ENCODE results near the gene KANSL1L. TPM values are rescaled to one million over a fixed set of nuclear protein-coding genes. Genes with fewer than 3 reads are reported as not detected.

KANSL1L gene
- total and polyA plus RNA-seq, 7 donors = 2.8 to 49.0 (median 32.6) TPM

DNA sequence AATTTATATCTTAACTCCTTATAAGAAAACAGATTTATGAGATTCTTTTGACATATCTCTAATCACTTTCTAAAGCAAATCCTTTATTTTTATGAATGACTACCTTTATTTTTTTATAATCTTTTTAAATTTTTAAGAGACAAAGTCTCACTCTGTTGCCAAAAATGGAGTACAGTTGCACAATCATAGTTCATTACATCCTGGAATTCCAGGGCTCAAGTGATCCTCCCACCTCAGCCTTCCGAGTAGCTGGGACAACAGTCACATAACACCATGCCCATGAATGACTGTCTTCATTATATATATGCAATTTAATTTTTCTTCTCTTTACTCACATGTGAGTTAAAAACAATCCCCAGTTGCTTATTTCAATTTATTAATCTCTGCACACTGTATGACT, 32.3 kb upstream of the KANSL1L start:
- TF ChIP-seq EP300 (IDR thresholded peaks at IDR 0.05) = no peak
- TF ChIP-seq POLR2AphosphoS5 (IDR thresholded peaks at IDR 0.05) = no peak
- TF ChIP-seq, protein P1, sequence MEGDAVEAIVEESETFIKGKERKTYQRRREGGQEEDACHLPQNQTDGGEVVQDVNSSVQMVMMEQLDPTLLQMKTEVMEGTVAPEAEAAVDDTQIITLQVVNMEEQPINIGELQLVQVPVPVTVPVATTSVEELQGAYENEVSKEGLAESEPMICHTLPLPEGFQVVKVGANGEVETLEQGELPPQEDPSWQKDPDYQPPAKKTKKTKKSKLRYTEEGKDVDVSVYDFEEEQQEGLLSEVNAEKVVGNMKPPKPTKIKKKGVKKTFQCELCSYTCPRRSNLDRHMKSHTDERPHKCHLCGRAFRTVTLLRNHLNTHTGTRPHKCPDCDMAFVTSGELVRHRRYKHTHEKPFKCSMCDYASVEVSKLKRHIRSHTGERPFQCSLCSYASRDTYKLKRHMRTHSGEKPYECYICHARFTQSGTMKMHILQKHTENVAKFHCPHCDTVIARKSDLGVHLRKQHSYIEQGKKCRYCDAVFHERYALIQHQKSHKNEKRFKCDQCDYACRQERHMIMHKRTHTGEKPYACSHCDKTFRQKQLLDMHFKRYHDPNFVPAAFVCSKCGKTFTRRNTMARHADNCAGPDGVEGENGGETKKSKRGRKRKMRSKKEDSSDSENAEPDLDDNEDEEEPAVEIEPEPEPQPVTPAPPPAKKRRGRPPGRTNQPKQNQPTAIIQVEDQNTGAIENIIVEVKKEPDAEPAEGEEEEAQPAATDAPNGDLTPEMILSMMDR (IDR thresholded peaks at IDR 0.05) = no peak
- TF ChIP-seq POLR2A (IDR thresholded peaks at IDR 0.05) = no peak
- no peaks in the 10 kb centered on the region for H3K4me1 ChIP-seq
- no peak for DNase-seq
- intact Hi-C loops (cut with DNase I) = no loop called here
- H3K4me3 ChIP-seq = no peak overlapping the region
- no peaks in the 10 kb centered on the region for H3K36me3 ChIP-seq
- no peaks in the 10 kb centered on the region for H3K27me3 ChIP-seq
- 53 to 75% methylated on average over 1 of the region's 1 CpG for WGBS, 2 donors
- no peak overlapping the region for H3K27ac ChIP-seq
- H3K9me3 ChIP-seq = no peaks in the 10 kb centered on the region

DNA sequence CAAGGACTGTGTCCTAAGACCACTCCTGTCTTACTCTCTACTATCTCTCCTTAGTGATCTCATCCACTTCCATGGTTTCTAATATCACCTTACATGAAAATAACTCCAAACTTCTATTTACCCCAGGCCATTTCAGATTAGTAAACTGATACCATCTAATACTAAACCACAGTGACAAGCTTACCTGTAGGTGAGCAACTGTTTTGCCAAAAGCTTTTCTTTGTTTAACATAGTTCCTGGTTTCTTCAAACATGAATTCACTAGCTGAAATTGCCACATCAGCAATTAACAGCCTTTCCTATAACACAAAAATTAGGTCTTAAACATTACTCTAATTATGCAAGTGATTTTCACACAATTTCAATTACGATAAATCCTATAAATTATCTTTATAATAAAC, 31.9 kb upstream of the KANSL1L start:
- Histone ChIP-seq H3K27ac (no peak overlapping the region), H3K4me3 (no peak overlapping the region), H3K36me3 (no peaks in the 10 kb centered on the region), H3K27me3 (no peaks in the 10 kb centered on the region), H3K4me1 (no peaks in the 10 kb centered on the region), H3K9me3 (no peaks in the 10 kb centered on the region)
- WGBS, 2 donors = 68 to 84% methylated on average over 1 of the region's 1 CpG
- intact Hi-C loops (cut with DNase I) = no loop called here
- TF ChIP-seq, protein P1 (IDR thresholded peaks at IDR 0.05) = no peak
- no peak for TF ChIP-seq EP300 (IDR thresholded peaks at IDR 0.05)
- no peak for TF ChIP-seq POLR2A (IDR thresholded peaks at IDR 0.05)
- no peak for TF ChIP-seq POLR2AphosphoS5 (IDR thresholded peaks at IDR 0.05)
- no peak for DNase-seq

DNA sequence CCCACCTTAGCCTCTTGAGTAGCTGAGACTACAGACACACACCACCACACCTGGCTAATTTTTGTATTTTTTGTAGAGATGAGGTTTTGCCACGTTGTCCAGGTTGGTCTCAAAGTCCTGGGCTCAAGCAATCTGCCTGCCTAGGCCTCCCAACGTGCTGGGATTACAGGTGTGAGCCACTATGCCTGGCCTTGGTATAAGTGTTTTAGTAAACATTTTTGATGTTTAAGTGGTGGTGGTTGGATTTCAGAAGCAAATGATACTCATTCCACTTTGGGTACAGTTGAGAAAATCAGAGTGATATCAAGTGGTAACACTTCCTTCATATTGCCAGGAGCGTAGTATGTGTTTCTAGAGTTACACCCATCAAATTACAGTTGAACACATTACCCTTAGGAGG, 28.6 kb upstream of the KANSL1L start:
- TF ChIP-seq POLR2AphosphoS5 (IDR thresholded peaks at IDR 0.05) = no peak
- TF ChIP-seq, protein P1 (IDR thresholded peaks at IDR 0.05) = no peak
- no peak for TF ChIP-seq EP300 (IDR thresholded peaks at IDR 0.05)
- no peak for TF ChIP-seq POLR2A (IDR thresholded peaks at IDR 0.05)
- 72 to 81% methylated on average over 3 of the region's 3 CpGs for WGBS, 2 donors
- no peaks in the 10 kb centered on the region for H3K9me3 ChIP-seq
- no peak for DNase-seq
- H3K27me3 ChIP-seq = no peaks in the 10 kb centered on the region
- H3K27ac ChIP-seq = no peak overlapping the region
- no peaks in the 10 kb centered on the region for H3K36me3 ChIP-seq
- no peak overlapping the region for H3K4me3 ChIP-seq
- H3K4me1 ChIP-seq = peaks cover 0 to 5% (median 3%) of the 10 kb centered on the region in 4 donors
- intact Hi-C loops (cut with DNase I) = loop anchor here (5.0 to 10.0 kb wide), 4 partner anchors 128 to 865 kb away; partner anchors contain the start of gene MAP2

DNA sequence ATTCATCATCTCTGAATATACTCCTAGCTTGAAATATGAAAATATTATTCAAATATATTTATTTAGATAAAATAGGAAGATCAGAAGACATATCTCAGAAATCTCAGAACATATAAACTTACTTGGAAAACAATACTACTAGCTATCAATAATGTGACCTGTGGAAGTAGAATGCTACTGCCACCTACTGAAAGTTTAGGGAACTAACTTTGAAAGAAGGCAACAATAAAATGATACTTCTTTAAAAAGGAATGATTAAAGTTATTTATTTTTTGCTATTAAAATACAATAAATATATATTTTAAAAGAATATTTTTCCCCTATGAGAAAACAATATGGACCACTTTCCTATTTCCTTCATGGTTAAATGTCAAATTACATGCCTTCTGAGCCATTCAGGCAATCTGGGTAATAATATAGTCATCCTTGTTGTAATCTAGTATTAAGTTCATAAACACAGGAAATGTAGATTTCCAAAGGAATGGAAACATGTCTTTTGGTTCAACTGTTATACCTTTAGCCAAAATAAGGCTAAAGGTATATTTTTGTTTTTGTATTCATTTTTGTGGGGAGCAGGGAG, 28.1 kb upstream of the KANSL1L start:
- TF ChIP-seq POLR2A (IDR thresholded peaks at IDR 0.05) (no peak), POLR2AphosphoS5 (IDR thresholded peaks at IDR 0.05) (no peak), EP300 (IDR thresholded peaks at IDR 0.05) (no peak)
- TF ChIP-seq, protein P1 (IDR thresholded peaks at IDR 0.05) = peak; percentile 21 to 73 (median 36)

DNA sequence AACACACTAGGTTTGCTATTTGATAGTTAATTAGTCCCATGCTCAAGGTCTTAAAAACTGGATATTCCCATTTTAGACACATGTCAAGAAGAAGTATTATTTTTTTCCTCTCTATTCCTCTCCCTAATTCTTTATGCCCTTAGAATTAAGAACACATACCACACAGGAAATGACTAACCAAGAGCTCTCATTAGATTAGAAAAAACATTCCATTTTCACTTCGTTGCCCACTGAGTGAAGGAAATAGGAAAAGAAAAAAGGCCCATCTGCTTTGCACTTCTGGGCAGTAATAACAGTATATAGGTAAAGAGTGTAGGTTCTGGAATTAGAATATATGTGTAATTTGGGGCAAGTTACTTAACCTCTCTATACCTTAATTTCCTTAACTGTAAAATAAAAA, 27.1 kb upstream of the KANSL1L start:
- WGBS, 2 donors = 15 to 17% methylated on average over 1 of the region's 1 CpG
- Histone ChIP-seq H3K4me3 (no peak overlapping the region), H3K4me1 (peaks cover 0 to 6% (median 3%) of the 10 kb centered on the region in 4 donors), H3K27ac (no peak overlapping the region), H3K36me3 (no peaks in the 10 kb centered on the region), H3K9me3 (no peaks in the 10 kb centered on the region), H3K27me3 (no peaks in the 10 kb centered on the region)
- DNase-seq = no peak
- TF ChIP-seq POLR2A (IDR thresholded peaks at IDR 0.05) = no peak
- no peak for TF ChIP-seq EP300 (IDR thresholded peaks at IDR 0.05)
- TF ChIP-seq POLR2AphosphoS5 (IDR thresholded peaks at IDR 0.05) = no peak
- TF ChIP-seq, protein P1 (IDR thresholded peaks at IDR 0.05) = no peak
- intact Hi-C loops (cut with DNase I) = loop anchor here (5.0 to 10.0 kb wide), 4 partner anchors 126 to 864 kb away; partner anchors contain the start of gene MAP2

More for the DNA sequence above, 28.1 kb upstream of the KANSL1L start:
- no peak for DNase-seq
- Histone ChIP-seq H3K27ac (no peak overlapping the region), H3K27me3 (no peaks in the 10 kb centered on the region), H3K9me3 (no peaks in the 10 kb centered on the region), H3K4me3 (no peak overlapping the region), H3K4me1 (peaks cover 0 to 6% (median 3%) of the 10 kb centered on the region in 4 donors), H3K36me3 (no peaks in the 10 kb centered on the region)
- intact Hi-C loops (cut with DNase I) = loop anchor here (5.0 to 10.0 kb wide), 4 partner anchors 127 to 864 kb away; partner anchors contain the start of gene MAP2

Data from sigmoid colon (tissue), 7 donors.